ENCODE measurements around the gene MS4A1.

GRCh38 chr11:60469723-60470122 is 14.1 kb downstream of the MS4A1 start:
- TF ChIP-seq, protein P1, sequence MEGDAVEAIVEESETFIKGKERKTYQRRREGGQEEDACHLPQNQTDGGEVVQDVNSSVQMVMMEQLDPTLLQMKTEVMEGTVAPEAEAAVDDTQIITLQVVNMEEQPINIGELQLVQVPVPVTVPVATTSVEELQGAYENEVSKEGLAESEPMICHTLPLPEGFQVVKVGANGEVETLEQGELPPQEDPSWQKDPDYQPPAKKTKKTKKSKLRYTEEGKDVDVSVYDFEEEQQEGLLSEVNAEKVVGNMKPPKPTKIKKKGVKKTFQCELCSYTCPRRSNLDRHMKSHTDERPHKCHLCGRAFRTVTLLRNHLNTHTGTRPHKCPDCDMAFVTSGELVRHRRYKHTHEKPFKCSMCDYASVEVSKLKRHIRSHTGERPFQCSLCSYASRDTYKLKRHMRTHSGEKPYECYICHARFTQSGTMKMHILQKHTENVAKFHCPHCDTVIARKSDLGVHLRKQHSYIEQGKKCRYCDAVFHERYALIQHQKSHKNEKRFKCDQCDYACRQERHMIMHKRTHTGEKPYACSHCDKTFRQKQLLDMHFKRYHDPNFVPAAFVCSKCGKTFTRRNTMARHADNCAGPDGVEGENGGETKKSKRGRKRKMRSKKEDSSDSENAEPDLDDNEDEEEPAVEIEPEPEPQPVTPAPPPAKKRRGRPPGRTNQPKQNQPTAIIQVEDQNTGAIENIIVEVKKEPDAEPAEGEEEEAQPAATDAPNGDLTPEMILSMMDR (IDR thresholded peaks at IDR 0.05) = no peak
- no peak for TF ChIP-seq POLR2A (IDR thresholded peaks at IDR 0.05)
